ENCODE data around the gene MORN3. TPM values are rescaled to one million over a fixed set of nuclear protein-coding genes. Genes with fewer than 3 reads are reported as not detected.
A peak's percentile ranks its signal among the peaks of the same experiment; 100 is the strongest.

MORN3 gene
- total and polyA plus RNA-seq, 8 donors = under 0.01 to 0.87 (median 0.46) TPM; not detected in 3

GRCh38 chr12:121626087-121626852 is 43.2 kb downstream of the MORN3 start, which contains the start of gene ORAI1:
ORAI1 (plus strand) TSS chr12:121626530.
- intact Hi-C loops (cut with DNase I; ENCODE audit: low total_unique reads) = loop anchor here (10.0 kb wide), 1 partner anchor 49 kb away; no protein-coding TSS in a partner anchor
- TF ChIP-seq POLR2A (IDR thresholded peaks at IDR 0.05) (no peak), CTCF (IDR thresholded peaks at IDR 0.05) (no peak), POLR2AphosphoS5 (IDR thresholded peaks at IDR 0.05) (peak; percentile 44 to 83 (median 71))
- Histone ChIP-seq H3K36me3 (no peaks in the 10 kb centered on the region), H3K27ac (peak within 1 kb of the TSS; percentile 94 to 99 (median 96)), H3K9me3 (no peaks in the 10 kb centered on the region), H3K4me1 (peaks cover 38 to 61% (median 50%) of the 10 kb centered on the region in 4 donors), H3K4me3 (peak within 1 kb of the TSS; percentile 63 to 89 (median 69)), H3K27me3 (no peaks in the 10 kb centered on the region)
- DNase-seq = peak; percentile 99
- 0 to 2% (median 1%) methylated on average over 29 to 92 of the region's 92 CpGs for WGBS, 5 donors

GRCh38 chr12:121620333-121620891 is 49.0 kb downstream of the MORN3 start:
- H3K4me3 ChIP-seq = no peak overlapping the region
- 76 to 91% (median 84%) methylated on average over 8 of the region's 8 CpGs for WGBS, 5 donors
- H3K36me3 ChIP-seq = no peaks in the 10 kb centered on the region
- TF ChIP-seq EP300 (IDR thresholded peaks at IDR 0.05) (no peak), POLR2AphosphoS5 (IDR thresholded peaks at IDR 0.05) (no peak), POLR2A (IDR thresholded peaks at IDR 0.05) (no peak), CTCF (IDR thresholded peaks at IDR 0.05) (no peak)
- H3K27me3 ChIP-seq = no peaks in the 10 kb centered on the region
- H3K27ac ChIP-seq = no peak overlapping the region
- intact Hi-C loops (cut with DNase I; ENCODE audit: low total_unique reads) = loop anchor here (5.0 to 10.0 kb wide), 2 partner anchors 38 to 54 kb away; partner anchors contain the start of gene KDM2B
- peaks cover 5 to 14% (median 6%) of the 10 kb centered on the region in 4 donors for H3K4me1 ChIP-seq
- no peaks in the 10 kb centered on the region for H3K9me3 ChIP-seq
- no peak for DNase-seq

- H3K36me3 ChIP-seq = no peaks in the 10 kb centered on the region
- no peak overlapping the region for H3K27ac ChIP-seq
- no peaks in the 10 kb centered on the region for H3K27me3 ChIP-seq
- H3K4me3 ChIP-seq = no peak overlapping the region
- intact Hi-C loops (cut with DNase I; ENCODE audit: low total_unique reads) = no loop called here
- no peak for DNase-seq
- TF ChIP-seq POLR2A (IDR thresholded peaks at IDR 0.05) = no peak
- TF ChIP-seq POLR2AphosphoS5 (IDR thresholded peaks at IDR 0.05) = no peak
- TF ChIP-seq CTCF (IDR thresholded peaks at IDR 0.05) = no peak
- TF ChIP-seq EP300 (IDR thresholded peaks at IDR 0.05) = no peak
- no peaks in the 10 kb centered on the region for H3K4me1 ChIP-seq
- no peaks in the 10 kb centered on the region for H3K9me3 ChIP-seq
- 81 to 91% (median 84%) methylated on average over 5 of the region's 5 CpGs for WGBS, 5 donors
Observed at GRCh38 chr12:121618659-121619233, 50.7 kb downstream of the MORN3 start.

GRCh38 chr12:121614872-121615467 is 54.5 kb downstream of the MORN3 start:
- no peak overlapping the region for H3K4me3 ChIP-seq
- no peak overlapping the region for H3K27ac ChIP-seq
- H3K36me3 ChIP-seq = no peaks in the 10 kb centered on the region
- no peaks in the 10 kb centered on the region for H3K9me3 ChIP-seq
- no peak for DNase-seq
- TF ChIP-seq POLR2A (IDR thresholded peaks at IDR 0.05) (no peak), EP300 (IDR thresholded peaks at IDR 0.05) (no peak), CTCF (IDR thresholded peaks at IDR 0.05) (no peak), POLR2AphosphoS5 (IDR thresholded peaks at IDR 0.05) (no peak)
- no peaks in the 10 kb centered on the region for H3K27me3 ChIP-seq
- peaks cover 0 to 21% (median 6%) of the 10 kb centered on the region in 4 donors for H3K4me1 ChIP-seq
- 69 to 80% (median 78%) methylated on average over 9 of the region's 9 CpGs for WGBS, 5 donors
- intact Hi-C loops (cut with DNase I; ENCODE audit: low total_unique reads) = no loop called here
